ENCODE measurements around the gene CD3E. TPM values are rescaled to one million over a fixed set of nuclear protein-coding genes. Genes with fewer than 3 reads are reported as not detected.
A peak's percentile ranks its signal among the peaks of the same experiment; 100 is the strongest.

CD3E gene
- total RNA-seq, 1 donor from 2014 or later: 9.9 TPM

- Histone ChIP-seq H3K36me3 (peaks cover 16% of the 10 kb centered on the region), H3K27me3 (ENCODE audit: low read depth) (no peaks in the 10 kb centered on the region), H3K4me1 (peaks cover 35% of the 10 kb centered on the region), H3K4me3 (peak within 1 kb of the TSS; percentile 54), H3K9me3 (no peaks in the 10 kb centered on the region), H3K27ac (peak within 1 kb of the TSS; percentile 72)
- intact Hi-C loops (cut with DNase I): no loop called here
- TF ChIP-seq CTCF (IDR thresholded peaks at IDR 0.05): no peak
- DNase-seq (peak; percentile 76), ATAC-seq (peak; percentile 94 to 95)
Measured at GRCh38 chr11:118263695-118264568, 40.6 kb upstream of the CD3E start, which contains the start of gene MPZL2. Gene MPZL2, minus strand, starts transcription at chr11:118264297. Its CDS starts 144 bp downstream, at chr11:118264153.

DNA sequence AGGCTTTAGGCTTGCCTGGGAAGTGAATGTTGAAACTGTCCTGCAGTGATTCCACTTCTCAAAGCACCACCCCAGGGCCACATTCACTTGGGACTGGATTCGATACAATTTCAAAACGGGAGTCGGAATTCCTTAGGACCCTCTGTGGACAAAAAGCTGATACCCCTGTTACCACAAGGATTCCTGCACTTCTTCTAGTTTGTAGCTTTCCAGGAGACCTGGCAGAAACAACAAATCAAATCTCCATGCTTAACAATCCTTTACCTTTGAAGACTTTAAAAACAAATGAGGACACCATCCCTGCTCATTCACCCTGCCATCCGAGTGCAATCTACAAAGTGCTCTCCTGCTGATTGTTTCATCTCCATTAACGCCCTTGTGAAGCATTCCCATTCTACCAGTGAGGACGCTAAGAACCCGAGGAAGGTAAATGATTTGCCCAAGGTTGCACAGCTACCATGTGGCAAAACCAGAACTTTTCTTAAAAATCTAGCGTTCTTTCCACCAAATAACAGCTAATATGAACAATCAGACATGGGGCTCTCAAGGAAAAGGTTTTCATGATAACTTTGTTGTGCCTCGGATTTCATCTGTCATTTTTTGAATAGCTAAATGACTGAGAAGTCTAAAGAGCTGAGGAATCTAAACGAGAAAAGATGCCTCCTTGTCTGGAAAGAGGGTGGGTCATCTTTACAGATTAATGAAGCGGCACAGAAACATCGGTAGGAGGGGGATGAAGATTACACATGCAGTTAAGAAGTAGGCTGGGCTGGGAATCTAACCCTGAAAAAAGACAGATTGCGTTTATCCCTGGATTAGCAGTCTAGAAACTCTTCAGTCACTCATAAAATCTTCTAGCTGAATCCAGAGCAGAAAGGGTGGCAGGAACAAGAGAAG, 39.7 kb upstream of the CD3E start:
- ATAC-seq: no peak
- H3K4me3 ChIP-seq: peak overlapping the region; percentile 54
- no peaks in the 10 kb centered on the region for H3K9me3 ChIP-seq
- no peak for DNase-seq
- peak overlapping the region; percentile 72 for H3K27ac ChIP-seq
- H3K4me1 ChIP-seq: peaks cover 35% of the 10 kb centered on the region
- peaks cover 8% of the 10 kb centered on the region for H3K36me3 ChIP-seq
- no peaks in the 10 kb centered on the region for H3K27me3 ChIP-seq (ENCODE audit: low read depth)
- no peak for TF ChIP-seq CTCF (IDR thresholded peaks at IDR 0.05)
- intact Hi-C loops (cut with DNase I): no loop called here

GRCh38 chr11:118265954-118266353, 38.6 kb upstream of the CD3E start:
- Histone ChIP-seq H3K9me3 (no peaks in the 10 kb centered on the region), H3K4me1 (peaks cover 35% of the 10 kb centered on the region), H3K27ac (peak overlapping the region; percentile 72), H3K27me3 (ENCODE audit: low read depth) (no peaks in the 10 kb centered on the region), H3K36me3 (no peaks in the 10 kb centered on the region), H3K4me3 (peak overlapping the region; percentile 54)
- peak; percentile 70 to 80 for ATAC-seq
- DNase-seq: peak; percentile 89
- intact Hi-C loops (cut with DNase I): no loop called here
- no peak for TF ChIP-seq CTCF (IDR thresholded peaks at IDR 0.05)

- H3K9me3 ChIP-seq: no peaks in the 10 kb centered on the region
- intact Hi-C loops (cut with DNase I): no loop called here
- H3K36me3 ChIP-seq: no peaks in the 10 kb centered on the region
- no peak overlapping the region for H3K27ac ChIP-seq
- no peaks in the 10 kb centered on the region for H3K27me3 ChIP-seq (ENCODE audit: low read depth)
- no peak for DNase-seq
- peaks cover 25% of the 10 kb centered on the region for H3K4me1 ChIP-seq
- no peak for TF ChIP-seq CTCF (IDR thresholded peaks at IDR 0.05)
- no peak overlapping the region for H3K4me3 ChIP-seq
- ATAC-seq: no peak
Measured at GRCh38 chr11:118267486-118267885, 37.0 kb upstream of the CD3E start.

DNA sequence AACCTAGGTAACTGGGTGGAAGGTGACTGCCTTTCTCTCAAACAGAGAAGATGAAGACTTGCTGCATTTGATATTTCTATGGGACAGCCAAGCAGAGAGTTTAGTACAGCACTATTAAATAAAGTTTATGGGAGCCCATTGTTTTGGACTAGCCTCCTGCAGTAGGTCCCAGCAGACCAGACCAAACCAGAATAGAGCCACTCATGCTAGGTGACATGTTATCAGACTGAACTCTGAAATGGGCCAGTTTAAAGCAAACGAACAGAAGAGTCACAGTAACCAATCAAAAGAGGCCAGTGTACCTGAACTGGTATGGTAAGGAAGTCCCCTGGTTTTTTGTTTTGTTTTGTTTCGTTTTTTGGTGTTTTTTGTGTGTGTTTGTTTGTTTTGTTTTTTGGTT, 32.5 kb upstream of the CD3E start:
- H3K4me3 ChIP-seq: no peak overlapping the region
- no peaks in the 10 kb centered on the region for H3K36me3 ChIP-seq
- H3K4me1 ChIP-seq: peaks cover 19% of the 10 kb centered on the region
- H3K27me3 ChIP-seq (ENCODE audit: low read depth): no peaks in the 10 kb centered on the region
- TF ChIP-seq CTCF (IDR thresholded peaks at IDR 0.05): no peak
- intact Hi-C loops (cut with DNase I): no loop called here
- no peak overlapping the region for H3K27ac ChIP-seq
- DNase-seq (no peak), ATAC-seq (no peak)
- H3K9me3 ChIP-seq: no peaks in the 10 kb centered on the region
